ENCODE results near the gene NIPSNAP3A.

DNA sequence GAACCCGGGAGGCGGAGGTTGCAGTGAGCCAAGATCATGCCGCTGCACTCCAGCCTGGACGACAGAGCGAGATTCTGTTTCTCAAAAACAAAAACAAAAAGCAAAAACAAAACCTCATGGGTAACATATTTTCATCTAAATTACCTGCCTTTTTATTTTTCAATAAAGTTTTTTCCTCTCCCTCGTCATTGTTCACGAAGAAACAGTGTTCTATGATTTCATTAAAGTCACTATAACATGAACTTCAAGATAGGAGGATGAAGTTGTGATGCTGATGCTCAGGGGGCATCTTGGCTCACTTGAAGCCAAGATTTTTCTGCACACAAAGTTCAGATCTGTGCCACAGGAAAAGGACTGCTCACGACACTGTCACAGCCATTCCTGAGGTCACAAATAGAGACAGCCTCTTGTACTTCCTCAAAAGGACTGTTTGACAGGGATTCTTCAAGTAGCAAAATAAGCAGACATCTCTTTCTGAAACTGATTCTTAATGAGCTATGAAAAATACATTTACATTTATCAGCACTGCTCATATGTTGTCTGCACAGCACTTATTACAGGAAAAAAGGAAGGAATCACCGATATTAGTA lies 32.6 kb downstream of the NIPSNAP3A start:
- no peak for TF ChIP-seq EP300 (IDR thresholded peaks at IDR 0.05)
- TF ChIP-seq, protein P1, sequence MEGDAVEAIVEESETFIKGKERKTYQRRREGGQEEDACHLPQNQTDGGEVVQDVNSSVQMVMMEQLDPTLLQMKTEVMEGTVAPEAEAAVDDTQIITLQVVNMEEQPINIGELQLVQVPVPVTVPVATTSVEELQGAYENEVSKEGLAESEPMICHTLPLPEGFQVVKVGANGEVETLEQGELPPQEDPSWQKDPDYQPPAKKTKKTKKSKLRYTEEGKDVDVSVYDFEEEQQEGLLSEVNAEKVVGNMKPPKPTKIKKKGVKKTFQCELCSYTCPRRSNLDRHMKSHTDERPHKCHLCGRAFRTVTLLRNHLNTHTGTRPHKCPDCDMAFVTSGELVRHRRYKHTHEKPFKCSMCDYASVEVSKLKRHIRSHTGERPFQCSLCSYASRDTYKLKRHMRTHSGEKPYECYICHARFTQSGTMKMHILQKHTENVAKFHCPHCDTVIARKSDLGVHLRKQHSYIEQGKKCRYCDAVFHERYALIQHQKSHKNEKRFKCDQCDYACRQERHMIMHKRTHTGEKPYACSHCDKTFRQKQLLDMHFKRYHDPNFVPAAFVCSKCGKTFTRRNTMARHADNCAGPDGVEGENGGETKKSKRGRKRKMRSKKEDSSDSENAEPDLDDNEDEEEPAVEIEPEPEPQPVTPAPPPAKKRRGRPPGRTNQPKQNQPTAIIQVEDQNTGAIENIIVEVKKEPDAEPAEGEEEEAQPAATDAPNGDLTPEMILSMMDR (IDR thresholded peaks at IDR 0.05), result no peak

All from gastroesophageal sphincter (tissue), 3 donors.